ENCODE measurements around the gene LIMS2.
A peak's percentile ranks its signal among the peaks of the same experiment; 100 is the strongest.

The LIMS2 gene

DNA sequence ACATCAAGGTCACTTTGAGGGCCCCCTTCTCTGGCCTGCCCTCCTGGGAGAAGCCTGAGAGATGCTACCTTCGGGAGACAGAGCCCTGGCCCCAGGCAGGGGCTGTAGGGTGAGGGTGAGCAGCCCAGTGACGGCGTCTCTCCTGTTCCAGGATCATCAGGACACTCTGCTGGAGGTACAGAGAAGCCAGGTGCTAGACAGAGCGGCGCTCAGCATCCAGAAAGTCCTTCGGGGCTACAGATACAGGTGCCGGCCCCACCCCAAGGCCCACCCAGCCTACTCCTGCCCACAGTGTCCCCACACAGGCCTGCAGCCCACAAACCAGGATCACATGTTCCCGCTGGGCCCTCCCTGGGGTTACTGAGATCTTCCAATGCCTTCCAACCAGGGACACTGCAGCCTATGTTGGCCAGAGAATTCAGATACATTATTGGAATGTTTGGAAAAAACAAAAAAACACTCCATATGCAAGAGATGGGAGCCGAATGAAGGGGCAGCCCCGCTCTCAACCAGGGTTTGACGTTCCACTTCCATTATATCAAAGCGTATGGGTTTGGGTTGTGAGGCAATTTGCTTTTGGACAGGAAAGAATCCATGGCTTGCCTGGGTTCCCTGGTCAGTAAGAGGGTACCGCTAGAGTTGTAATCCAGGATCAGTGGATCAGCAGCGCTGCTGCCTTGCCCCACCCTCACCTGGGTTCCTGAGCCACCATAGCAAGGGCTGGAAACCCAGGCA is 78.9 kb downstream of the LIMS2 start:
- DNase-seq, result no peak

DNA sequence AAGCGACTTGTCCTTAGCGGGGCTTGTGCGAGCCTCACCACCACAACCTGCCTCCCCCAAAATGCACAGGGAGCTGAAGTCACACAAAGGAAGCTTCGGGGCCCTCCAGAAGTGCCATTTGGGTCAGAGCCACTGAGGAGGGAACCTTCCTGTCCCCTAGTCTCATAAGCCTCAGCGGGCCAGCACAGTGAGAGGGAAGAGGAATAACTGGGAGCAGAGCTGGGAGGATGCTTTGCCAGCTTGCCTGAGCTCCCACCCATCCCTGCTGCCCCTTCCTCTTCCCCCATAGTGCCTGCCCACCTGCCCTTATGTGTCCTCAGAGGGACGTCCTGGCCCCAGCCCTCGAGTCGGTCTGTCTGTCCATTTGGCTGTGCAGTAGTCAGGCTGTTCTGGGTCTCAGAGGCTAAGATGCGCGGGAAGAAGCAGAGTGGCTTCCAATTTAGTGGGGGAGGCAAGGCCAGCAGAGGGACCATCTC is 81.2 kb downstream of the LIMS2 start:
- DNase-seq, result no peak

DNA sequence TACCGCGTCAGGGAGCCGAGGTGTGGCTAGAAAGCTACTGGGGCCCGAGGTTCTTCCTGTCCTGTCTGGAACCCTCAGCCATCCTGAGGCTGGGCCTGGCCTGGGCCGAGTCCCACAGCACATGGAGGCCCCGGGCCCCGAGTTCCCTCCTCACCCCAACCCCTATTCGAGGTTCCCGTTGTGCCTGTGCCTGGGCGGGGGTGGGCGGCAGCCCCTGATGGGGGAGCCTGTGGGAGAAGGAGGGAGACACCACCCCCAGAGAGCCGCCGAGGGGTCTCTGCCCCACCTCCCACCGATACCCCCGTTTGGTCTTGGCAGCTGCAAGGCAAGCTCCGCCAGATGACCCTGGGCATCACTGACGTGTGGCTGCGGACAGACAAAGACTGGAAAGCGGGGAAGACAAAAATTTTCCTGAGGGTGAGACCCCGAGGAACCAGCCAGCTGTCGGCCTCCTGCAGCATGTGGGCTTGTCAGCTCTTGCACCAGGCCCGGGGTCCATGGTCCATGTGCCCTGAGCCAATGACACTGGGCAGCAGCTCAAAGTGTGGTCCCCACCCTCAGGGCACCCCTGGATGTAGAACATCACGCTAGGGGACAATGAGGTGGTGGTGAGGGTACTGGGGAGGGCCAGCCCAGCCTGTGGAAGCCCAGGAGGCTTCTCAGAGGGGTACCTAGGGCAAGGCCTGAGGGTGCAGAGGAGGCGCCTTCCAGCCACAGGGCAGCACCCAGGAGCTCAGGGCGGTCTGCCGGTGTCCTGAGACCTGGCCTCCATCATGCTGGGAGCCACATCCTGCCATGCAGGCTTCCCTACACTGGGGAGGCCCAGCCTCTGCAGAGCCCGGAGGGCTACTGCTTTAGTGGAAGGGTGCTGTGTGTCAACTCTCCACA is 81.9 kb downstream of the LIMS2 start:
- no peak for DNase-seq

DNA sequence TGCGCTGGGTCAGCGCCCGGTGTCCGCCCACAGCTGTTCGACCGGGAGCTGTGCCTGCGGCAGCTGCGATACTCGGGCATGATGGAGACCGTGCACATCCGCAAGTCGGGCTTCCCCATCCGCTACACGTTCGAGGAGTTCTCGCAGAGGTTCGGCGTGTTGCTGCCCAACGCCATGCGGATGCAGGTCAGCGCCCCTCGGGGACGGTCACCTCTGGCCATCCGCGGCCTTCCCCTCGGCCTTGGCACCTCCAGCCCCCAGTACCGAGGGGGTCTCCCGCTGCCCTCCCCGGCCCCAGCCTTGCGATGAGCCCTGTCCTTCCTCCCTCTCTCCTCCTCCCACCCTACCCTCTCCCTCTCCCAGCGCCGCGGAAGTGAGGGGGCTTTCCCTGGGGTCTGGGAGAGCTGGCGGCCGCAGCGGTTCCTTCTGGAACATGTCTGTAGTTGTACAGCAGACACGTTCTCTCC is 82.5 kb downstream of the LIMS2 start:
- no peak for DNase-seq

DNA sequence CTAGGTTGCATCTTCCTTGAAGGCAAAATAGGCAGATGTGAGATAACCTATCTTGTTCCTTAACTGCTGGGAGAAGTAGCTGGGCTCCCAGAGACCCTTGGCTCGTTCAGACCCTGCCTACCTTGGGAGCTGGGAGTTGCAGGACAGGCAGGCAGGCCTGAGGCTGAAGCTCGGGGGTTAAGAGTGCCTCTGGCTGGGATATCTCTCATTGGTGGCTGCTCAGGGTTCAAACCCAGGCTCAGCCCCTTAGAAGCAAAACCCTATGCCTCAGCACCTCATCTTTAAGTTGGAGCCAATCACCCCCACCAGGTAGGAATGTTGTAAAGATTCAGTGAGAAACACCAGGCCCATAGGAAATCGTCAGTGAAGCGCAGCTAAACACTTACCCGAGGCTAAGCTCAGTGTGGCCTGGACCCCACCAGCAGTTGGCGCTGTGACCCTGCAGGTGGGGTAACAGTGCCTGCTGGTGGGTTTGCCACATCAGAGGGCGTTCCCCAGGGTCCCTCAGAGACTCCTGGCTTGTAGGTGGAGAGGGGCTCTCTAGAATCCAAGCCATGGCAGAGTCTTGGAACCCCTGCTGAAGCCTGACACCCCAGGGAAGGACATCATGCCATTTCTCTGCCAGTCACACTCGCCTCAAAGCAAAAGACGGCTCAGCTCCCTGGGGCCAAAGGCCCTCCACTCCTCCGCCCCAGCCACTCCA is 84.0 kb downstream of the LIMS2 start:
- DNase-seq, result peak; percentile 62

DNA sequence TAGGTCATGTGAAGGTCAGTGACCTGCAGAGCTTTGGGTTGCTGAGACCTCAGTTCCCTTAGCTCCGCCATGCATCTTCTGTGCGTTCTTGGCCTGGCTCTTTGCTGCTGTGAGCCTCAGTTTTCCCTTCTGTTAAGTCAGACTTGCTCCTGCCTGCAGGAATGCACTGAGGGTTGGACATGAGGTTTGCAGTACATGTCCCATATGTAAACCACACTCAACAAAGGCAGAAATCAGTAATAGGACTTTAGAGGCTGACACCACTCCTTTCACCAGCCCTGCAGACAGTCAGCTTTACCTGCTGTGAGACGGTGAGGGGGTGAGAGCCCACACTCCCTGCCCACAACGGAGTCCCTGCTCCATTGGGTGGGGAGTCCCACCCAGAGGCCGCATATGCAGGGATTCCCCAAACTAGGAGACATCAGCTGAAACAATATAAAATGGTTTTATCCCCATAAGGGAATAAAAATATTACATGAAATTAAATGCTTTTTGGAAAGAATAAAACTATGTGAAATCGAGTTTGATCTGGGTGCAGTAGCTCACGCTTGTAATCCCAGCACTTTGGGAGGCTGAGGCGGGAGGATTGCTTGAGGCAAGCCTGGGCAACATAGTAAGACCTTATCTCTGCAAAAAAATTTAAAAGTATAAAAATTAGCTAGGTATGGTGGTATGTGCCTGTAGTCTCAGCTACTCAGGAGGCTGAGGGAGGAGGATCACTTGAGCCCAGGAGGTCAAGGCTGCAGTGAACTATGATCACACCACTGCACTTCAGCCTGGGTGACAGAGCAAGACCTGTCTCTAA is 84.7 kb downstream of the LIMS2 start:
- DNase-seq, result no peak

DNA sequence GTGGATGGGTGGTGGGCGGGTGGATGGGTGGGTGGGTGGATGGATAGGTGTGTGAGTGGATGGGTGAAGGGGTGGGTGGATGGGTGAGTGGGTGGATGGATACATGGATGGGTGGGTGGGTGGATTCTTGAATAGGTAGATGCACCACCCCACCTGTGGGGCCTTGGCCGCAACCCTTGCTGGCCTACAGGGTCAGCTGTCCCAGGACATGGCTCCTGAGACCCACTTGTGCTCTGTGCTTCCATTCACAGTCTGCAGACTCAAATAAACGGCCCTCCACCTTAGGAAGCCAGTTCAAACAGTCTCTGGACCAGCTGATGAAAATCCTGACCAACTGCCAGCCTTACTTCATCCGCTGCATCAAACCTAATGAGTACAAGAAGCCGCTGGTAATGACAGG is 85.5 kb downstream of the LIMS2 start:
- no peak for DNase-seq

DNA sequence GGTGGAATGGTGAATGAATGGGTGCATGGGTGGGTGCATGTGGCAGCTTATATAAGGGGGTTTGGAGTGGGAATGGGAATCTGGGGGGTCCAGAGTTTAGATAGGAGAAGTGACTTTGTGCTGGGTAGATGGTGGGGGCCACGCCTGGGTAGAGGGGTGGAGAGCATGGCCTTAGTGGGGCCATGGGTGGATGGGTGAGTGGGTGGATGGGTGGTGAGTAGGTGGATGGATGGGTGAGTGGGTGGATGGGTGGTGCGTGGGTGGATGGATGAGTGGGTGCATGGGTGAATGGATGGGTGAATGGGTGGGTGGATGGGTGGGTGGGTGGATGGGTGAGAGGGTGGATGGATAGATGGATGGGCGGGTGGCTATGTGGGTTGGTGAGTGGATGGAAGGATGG is 86.0 kb downstream of the LIMS2 start:
- no peak for DNase-seq

Measured in fibroblast of skin of right biceps (primary cell).